ENCODE results near the gene MED26. TPM values are rescaled to one million over a fixed set of nuclear protein-coding genes. Genes with fewer than 3 reads are reported as not detected.

Gene MED26
- total and polyA plus RNA-seq, 2 of the 8 experiments (the other 6 are each of a cell fraction or from before 2014, with no cell fraction given) = 5.3 to 10.7 TPM

DNA sequence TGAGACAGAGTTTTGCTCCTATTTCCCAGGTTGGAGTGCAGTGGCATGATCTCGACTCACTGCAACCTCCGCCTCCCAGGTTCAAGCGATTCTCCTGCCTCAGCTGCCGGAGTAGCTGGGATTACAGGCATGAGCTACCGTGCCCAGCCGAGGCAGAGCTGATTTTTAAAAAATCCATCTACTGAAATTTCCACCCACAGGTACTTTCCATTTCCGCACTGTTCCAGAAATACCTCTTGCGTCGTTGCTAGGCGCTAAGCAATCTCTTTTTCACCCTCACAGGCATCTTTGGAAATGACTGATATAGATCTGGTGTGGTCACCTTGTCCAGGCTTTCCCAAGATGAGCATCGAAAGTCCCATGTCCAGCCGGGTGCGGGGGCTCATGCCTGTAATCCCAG is 42.3 kb upstream of the MED26 start:
- Histone ChIP-seq H2BK20ac (ENCODE audit: low read length) (no peak overlapping the region), H2BK12ac (ENCODE audit: low read depth, low read length) (no peak overlapping the region), H2BK5ac (ENCODE audit: low read depth, low read length) (no peak overlapping the region), H3K36me3 (ENCODE audit: control insufficient read depth in 2 of 4, insufficient read depth in 4 of 4, low read length in 3 of 4) (no peaks in the 10 kb centered on the region), H4K8ac (ENCODE audit: extremely low read depth, insufficient read depth, low read length) (no peak overlapping the region), H2BK15ac (ENCODE audit: low read length) (no peak overlapping the region), H3K4ac (replicated peaks; ENCODE audit: insufficient read length, low read depth, low read length) (no peak overlapping the region), H3K27ac (ENCODE audit: low read depth, low read length) (no peak overlapping the region), H3K56ac (replicated peaks; ENCODE audit: insufficient read length, low read depth, low read length) (no peak overlapping the region), H3K79me1 (ENCODE audit: low read depth, low read length) (no peaks in the 10 kb centered on the region; the same call in 1 of the 2 replicates), H3K9me3 (ENCODE audit: insufficient read depth in 2 of 2, low read depth in 1 of 2, low read length in 1 of 2) (no peaks in the 10 kb centered on the region), H2AK5ac (ENCODE audit: low read depth, low read length) (no peak overlapping the region), H2BK120ac (replicated peaks; ENCODE audit: low read depth, low read length) (no peak overlapping the region), H4K5ac (ENCODE audit: insufficient read length, low read depth, low read length) (no peak overlapping the region), H3K79me2 (ENCODE audit: control insufficient read depth in 1 of 2, insufficient read depth in 2 of 2, low read length in 2 of 2) (no peaks in the 10 kb centered on the region; a peak in 1 of 4 replicates), H3K9ac (replicated peaks in 1 of 4; ENCODE audit: extremely low read depth in 1 of 4, low read depth in 3 of 4, low read length in 3 of 4) (no peak overlapping the region), H3K4me1 (replicated peaks in 1 of 4; ENCODE audit: control insufficient read depth in 3 of 4, insufficient read depth in 4 of 4, low read length in 3 of 4) (no peaks in the 10 kb centered on the region), H3K14ac (ENCODE audit: insufficient read length) (no peak overlapping the region), H2AFZ (ENCODE audit: low read length) (no peak overlapping the region), H3K18ac (ENCODE audit: extremely low read depth, low read length) (no peak overlapping the region), H4K20me1 (replicated peaks in 1 of 2; ENCODE audit: control insufficient read depth in 1 of 2, insufficient read depth in 2 of 2, low read length in 2 of 2) (no peaks in the 10 kb centered on the region), H3K27me3 (replicated peaks in 1 of 4; ENCODE audit: control insufficient read depth in 3 of 4, extremely low read depth in 1 of 4, insufficient read depth in 3 of 4, low read length in 3 of 4) (no peaks in the 10 kb centered on the region; a peak in 1 of 7 replicates), H3K4me2 (ENCODE audit: insufficient read depth in 1 of 2, low read depth in 2 of 2, low read length in 2 of 2) (no peak overlapping the region), H3K4me3 (ENCODE audit: extremely low read depth in 1 of 4, insufficient read depth in 2 of 4, low read depth in 3 of 4, low read length in 4 of 4) (no peak overlapping the region), H4K91ac (replicated peaks; ENCODE audit: insufficient read length, low read length) (no peak overlapping the region), H3K23me2 (ENCODE audit: low read depth, low read length) (no peaks in the 10 kb centered on the region), H3K23ac (ENCODE audit: insufficient read length) (no peak overlapping the region)
- FAIRE-seq (no peak), DNase-seq (ENCODE audit: low read depth in 1 of 2, low spot score in 2 of 2) (no peak)
- 95% methylated on average over 11 of the region's 13 CpGs; no CpG with 5 or more reads in 1 of the 2 experiments for WGBS, 2 experiments (ENCODE audit: extremely low coverage in 1 of 2, insufficient coverage in 1 of 2, insufficient read length in 1 of 2, insufficient replicate concordance in 2 of 2, low coverage in 1 of 2, low lambda C conversion rate in 2 of 2, missing lambda C conversion rate in 1 of 2)
- ChIA-PET POLR2A (ENCODE audit: partially characterized antibody) (interaction anchor here (1.0 to 1.2 kb wide), 3 partner anchors 10 to 21 kb away, joined by 3 to 5 read pairs (median 4); partner anchors contain the start of gene SMIM7), CTCF (ENCODE audit: partially characterized antibody) (no interaction called here)
- TF ChIP-seq KDM1A (IDR thresholded peaks at IDR 0.05; ENCODE audit: borderline replicate concordance, low read length) (no peak), TEAD4 (IDR thresholded peaks at IDR 0.05; ENCODE audit: low read depth, low read length) (no peak)

All from H1 (cell line).